Measurements from ENCODE around the gene ETF1. TPM values are rescaled to one million over a fixed set of nuclear protein-coding genes. Genes with fewer than 3 reads are reported as not detected.

The ETF1 gene
- total and polyA plus RNA-seq, 2 donors (not counting 1 experiment from before 2014, with no cell fraction given) = 10.2 to 50.5 TPM

GRCh38 chr5:138573223-138573622, 30.2 kb upstream of the ETF1 start:
- DNase-seq = no peak
- CTCF ChIA-PET = interaction anchor here (1.1 to 2.7 kb wide), 2 partner anchors 18 to 30 kb away, joined by 4 to 23 read pairs; partner anchors contain the start of gene ETF1
- Mint-ChIP-seq H3K27ac (no peak overlapping the region), H3K27me3 (no peaks in the 10 kb centered on the region), H3K4me1 (peaks cover 30% of the 10 kb centered on the region), H3K4me3 (no peak overlapping the region), H3K9me3 (ENCODE audit: insufficient read depth) (no peaks in the 10 kb centered on the region)
- no peak overlapping the region for H3K9ac ChIP-seq (ENCODE audit: low read length)
- intact Hi-C loops (cut with micrococcal nuclease) = loop anchor here (10.0 kb wide), 2 partner anchors 538 to 818 kb away; partner anchors contain the start of genes FAM13B and HNRNPA0
- POLR2A ChIA-PET = interaction anchor here (0.7 kb wide), 1 partner anchor 76 kb away, joined by 3 read pairs; no protein-coding TSS in a partner anchor
- H4K20me1 ChIP-seq (ENCODE audit: control insufficient read depth, insufficient read depth, low read length, poor library complexity, severe bottlenecking) = peaks cover 22% of the 10 kb centered on the region
- H3K4me2 ChIP-seq (replicated peaks; ENCODE audit: low read depth, low read length, poor library complexity, severe bottlenecking) = no peak overlapping the region
- H2AFZ ChIP-seq (ENCODE audit: insufficient read depth, low read depth, low read length, poor library complexity, severe bottlenecking) = no peak overlapping the region
- no peak for ATAC-seq (ENCODE audit: low read depth)
- H3K9me3 ChIP-seq (ENCODE audit: control extremely low read depth in 1 of 3, control insufficient read depth in 2 of 3, insufficient read depth in 1 of 3, low read length in 2 of 3) = no peaks in the 10 kb centered on the region
- 100% methylated on average over 4 of the region's 8 CpGs for WGBS (ENCODE audit: insufficient coverage)
- H3K4me3 ChIP-seq (ENCODE audit: control extremely low read depth in 1 of 5, extremely low read depth in 1 of 5, insufficient read depth in 1 of 5, low read depth in 2 of 5, low read length in 4 of 5) = no peak overlapping the region
- TF ChIP-seq CTCF (IDR thresholded peaks at IDR 0.05) (no peak), EZH2 (IDR thresholded peaks at IDR 0.05; ENCODE audit: borderline replicate concordance, insufficient read depth, low read depth, low read length, poor library complexity, severe bottlenecking) (no peak)
- H3K36me3 ChIP-seq (replicated peaks in 1 of 2; ENCODE audit: control extremely low read depth in 1 of 2, control insufficient read depth in 1 of 2, extremely low read depth in 1 of 2, insufficient read depth in 2 of 2, low read length in 1 of 2) = peaks cover 0 to 50% of the 10 kb centered on the region in 2 experiments
- peak overlapping the region in 1 of 2 donors; percentile 100 for H3K27ac ChIP-seq (ENCODE audit: low read length in 2 of 2)
- H3K4me1 ChIP-seq (ENCODE audit: control insufficient read depth in 2 of 2, insufficient read depth in 2 of 2, low read length in 2 of 2) = peaks cover 16% of the 10 kb centered on the region in 2 donors
- peaks cover 58% of the 10 kb centered on the region for H3K79me2 ChIP-seq (ENCODE audit: control insufficient read depth, insufficient read depth, low read length)
- H3K27me3 ChIP-seq (replicated peaks in 1 of 4; ENCODE audit: control extremely low read depth in 1 of 4, control insufficient read depth in 3 of 4, insufficient read depth in 4 of 4, low read length in 3 of 4) = no peaks in the 10 kb centered on the region

DNA sequence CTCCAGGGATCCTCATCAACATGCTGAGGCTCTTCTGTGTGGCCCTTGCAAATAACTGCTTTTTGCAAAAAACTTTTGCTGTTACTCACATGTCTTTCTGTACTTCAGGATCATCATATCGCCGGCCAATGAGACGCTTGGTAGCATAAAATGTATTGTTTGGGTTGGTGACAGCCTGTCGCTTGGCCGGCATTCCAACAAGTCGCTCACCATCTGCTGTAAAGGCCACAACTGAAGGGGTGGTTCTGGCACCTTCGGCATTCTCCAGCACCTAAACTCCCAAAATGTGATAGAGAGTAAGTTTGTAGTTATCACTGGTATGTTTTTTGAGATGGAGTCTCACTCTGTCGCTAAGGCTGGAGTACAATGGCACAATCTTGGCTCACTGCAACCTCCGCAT, 27.8 kb upstream of the ETF1 start:
- H3K27ac Mint-ChIP-seq = no peak overlapping the region
- peaks cover 29% of the 10 kb centered on the region for H3K4me1 Mint-ChIP-seq
- no peak overlapping the region for H3K4me3 Mint-ChIP-seq
- Histone ChIP-seq H3K27ac (ENCODE audit: low read length in 2 of 2) (no peak overlapping the region), H3K9ac (ENCODE audit: low read length) (no peak overlapping the region), H3K4me1 (ENCODE audit: control insufficient read depth in 2 of 2, insufficient read depth in 2 of 2, low read length in 2 of 2) (peaks cover 10 to 12% of the 10 kb centered on the region in 2 donors), H2AFZ (ENCODE audit: insufficient read depth, low read depth, low read length, poor library complexity, severe bottlenecking) (no peak overlapping the region), H3K9me3 (ENCODE audit: control extremely low read depth in 1 of 3, control insufficient read depth in 2 of 3, insufficient read depth in 1 of 3, low read length in 2 of 3) (no peaks in the 10 kb centered on the region), H4K20me1 (ENCODE audit: control insufficient read depth, insufficient read depth, low read length, poor library complexity, severe bottlenecking) (peaks cover 22% of the 10 kb centered on the region), H3K4me3 (ENCODE audit: control extremely low read depth in 1 of 5, extremely low read depth in 1 of 5, insufficient read depth in 1 of 5, low read depth in 2 of 5, low read length in 4 of 5) (no peak overlapping the region), H3K4me2 (replicated peaks; ENCODE audit: low read depth, low read length, poor library complexity, severe bottlenecking) (no peak overlapping the region), H3K36me3 (replicated peaks in 1 of 2; ENCODE audit: control extremely low read depth in 1 of 2, control insufficient read depth in 1 of 2, extremely low read depth in 1 of 2, insufficient read depth in 2 of 2, low read length in 1 of 2) (peaks cover 2 to 73% of the 10 kb centered on the region in 2 experiments), H3K79me2 (ENCODE audit: control insufficient read depth, insufficient read depth, low read length) (peaks cover 77% of the 10 kb centered on the region), H3K27me3 (replicated peaks in 1 of 4; ENCODE audit: control extremely low read depth in 1 of 4, control insufficient read depth in 3 of 4, insufficient read depth in 4 of 4, low read length in 3 of 4) (no peaks in the 10 kb centered on the region)
- CTCF ChIA-PET = no interaction called here
- H3K9me3 Mint-ChIP-seq (ENCODE audit: insufficient read depth) = no peaks in the 10 kb centered on the region
- no peak for ATAC-seq (ENCODE audit: low read depth)
- POLR2A ChIA-PET = no interaction called here
- intact Hi-C loops (cut with micrococcal nuclease) = loop anchor here (10.0 kb wide), 2 partner anchors 536 to 816 kb away; partner anchors contain the start of genes FAM13B and HNRNPA0
- H3K27me3 Mint-ChIP-seq = no peaks in the 10 kb centered on the region
- whole genome bisulfite sequencing (ENCODE audit: insufficient coverage) = 93% methylated on average over 2 of the region's 9 CpGs
- DNase-seq = no peak
- no peak for TF ChIP-seq EZH2 (IDR thresholded peaks at IDR 0.05; ENCODE audit: borderline replicate concordance, insufficient read depth, low read depth, low read length, poor library complexity, severe bottlenecking)
- no peak for TF ChIP-seq CTCF (IDR thresholded peaks at IDR 0.05)

Data from B cell (primary cell).